IMR-90 (cell line): Measurements from ENCODE around the gene CNDP1. TPM values are rescaled to one million over a fixed set of nuclear protein-coding genes. Genes with fewer than 3 reads are reported as not detected.

Experiments used
- ATAC-seq: fragments of 200-7000 bp; cut with Tn5 transposase; 2 replicates; pipeline ENCODE4 v1.9.1; 2020; ENCODE audit warnings: low read depth, mild to moderate bottlenecking, moderate library complexity
- BruUV-seq: library from RNA; stranded (reverse); fragments of 400-500 nt; replicated peaks from 2 replicates; lab custom pipeline; 2021; lab: Mats Ljungman, UMichigan
- CTCF ChIA-PET: fragments of 300-600 bp; formaldehyde crosslinking; extraction: SDS; loops from one replicate; lab custom pipeline; 2021; ENCODE audit warnings: antibody characterized with exemption; lab: Yijun Ruan, JAX
- POLR2A ChIA-PET: fragments of 300-600 bp; sonication (Branson Sonifier 250); formaldehyde crosslinking; loops from one replicate; lab custom pipeline; 2022; ENCODE audit warnings: antibody characterized with exemption; ENCODE audit not compliant: unreplicated experiment; lab: Charles Lee
- DNase-seq: peaks from one replicate; pipeline ENCODE4 v3.0.0; 2013
- H2AFZ ChIP-seq: replicated peaks from 2 replicates; pipeline ENCODE3; 2013; ENCODE audit warnings: low read length, mild to moderate bottlenecking; ENCODE audit not compliant: poor library complexity
- H2AK5ac ChIP-seq: 2 replicates; pipeline ENCODE4 v1.6.1; 2013; ENCODE audit warnings: low read depth, low read length, inconsistent platforms
- H2AK9ac ChIP-seq: replicated peaks from 2 replicates; pipeline ENCODE3; 2013; ENCODE audit warnings: mild to moderate bottlenecking, low read depth, low read length, moderate library complexity; ENCODE audit not compliant: poor library complexity
- H2BK120ac ChIP-seq: 2 replicates; pipeline ENCODE4 v1.6.1; 2013; ENCODE audit warnings: low read depth, low read length, inconsistent platforms
- H2BK15ac ChIP-seq: 3 replicates; pipeline ENCODE4 v1.6.1; 2013; ENCODE audit warnings: low read depth, low read length, inconsistent platforms
- H2BK20ac ChIP-seq: 2 replicates; pipeline ENCODE4 v1.6.1; 2013; ENCODE audit warnings: low read depth, mild to moderate bottlenecking, inconsistent platforms, low read length, moderate library complexity
- H2BK5ac ChIP-seq: 2 replicates; pipeline ENCODE4 v1.6.1; 2013; ENCODE audit warnings: mild to moderate bottlenecking, low read depth, low read length, inconsistent platforms; ENCODE audit not compliant: poor library complexity, severe bottlenecking
- H3K14ac ChIP-seq: replicated peaks from 2 replicates; pipeline ENCODE4 v1.6.1; 2013; ENCODE audit warnings: low read depth, low read length, inconsistent platforms
- H3K18ac ChIP-seq: 2 replicates; pipeline ENCODE4 v1.6.1; 2013; ENCODE audit warnings: low read depth, low read length, control low read depth
- H3K23ac ChIP-seq: 2 replicates; pipeline ENCODE4 v1.6.1; 2013; ENCODE audit warnings: low read depth, low read length, inconsistent platforms
- H3K27ac ChIP-seq: 2 replicates; pipeline ENCODE4 v1.5.1; 2013; ENCODE audit warnings: mild to moderate bottlenecking, control low read depth, low read length; ENCODE audit not compliant: insufficient read depth
- H3K27me3 ChIP-seq: 2 replicates; pipeline ENCODE4 v1.6.1; 2013; ENCODE audit warnings: low read length; ENCODE audit not compliant: control insufficient read depth, insufficient read depth
- H3K36me3 ChIP-seq: 2 replicates; pipeline ENCODE4 v1.6.1; 2013; ENCODE audit warnings: low read length, mixed read lengths; ENCODE audit not compliant: control insufficient read depth, insufficient read depth
- H3K4ac ChIP-seq: 2 replicates; pipeline ENCODE4 v1.6.1; 2013; ENCODE audit warnings: low read depth, low read length, inconsistent platforms
- H3K4me1 ChIP-seq: 2 replicates; pipeline ENCODE4 v1.6.1; 2013; ENCODE audit warnings: low read length, mixed read lengths; ENCODE audit not compliant: control insufficient read depth, insufficient read depth
- H3K4me2 ChIP-seq: 2 replicates; pipeline ENCODE4 v1.6.1; 2013; ENCODE audit warnings: low read depth, mild to moderate bottlenecking, control low read depth, low read length, moderate library complexity
- H3K4me3 ChIP-seq: 2 replicates; pipeline ENCODE4 v1.5.1; 2013; ENCODE audit warnings: low read depth, mild to moderate bottlenecking, control low read depth, low read length, moderate library complexity; ENCODE audit not compliant: insufficient read depth
- H3K56ac ChIP-seq: 2 replicates; pipeline ENCODE4 v1.6.1; 2013; ENCODE audit warnings: low read length, inconsistent platforms; ENCODE audit not compliant: insufficient read depth; ENCODE audit errors: extremely low read depth
- H3K79me1 ChIP-seq, 2 experiments: 2 replicates each; pipeline ENCODE4 v1.6.1; 2013; ENCODE audit warnings: low read length in 2 of 2, inconsistent platforms in 1 of 2, low read depth in 1 of 2
- H3K9ac ChIP-seq: 2 replicates; pipeline ENCODE4 v1.6.1; 2013; ENCODE audit warnings: low read depth, low read length, control low read depth
- H3K9me1 ChIP-seq: 2 replicates; pipeline ENCODE4 v1.6.1; 2013; ENCODE audit warnings: low read length, inconsistent platforms; ENCODE audit not compliant: insufficient read depth
- H3K9me3 ChIP-seq: 2 replicates; pipeline ENCODE4 v1.6.1; 2013; ENCODE audit warnings: low read length; ENCODE audit not compliant: control insufficient read depth, insufficient read depth
- H4K20me1 ChIP-seq: 2 replicates; pipeline ENCODE4 v1.6.1; 2013; ENCODE audit warnings: low read length, inconsistent platforms; ENCODE audit not compliant: insufficient read depth
- H4K5ac ChIP-seq: 2 replicates; pipeline ENCODE4 v1.6.1; 2013; ENCODE audit warnings: mild to moderate bottlenecking, low read depth, low read length, control low read depth
- H4K8ac ChIP-seq, 2 experiments: 2 replicates each; pipeline ENCODE4 v1.6.1; 2013; ENCODE audit warnings: low read depth in 2 of 2, low read length in 2 of 2, control low read depth in 1 of 2, inconsistent platforms in 1 of 2
- H4K91ac ChIP-seq: 2 replicates; pipeline ENCODE4 v1.6.1; 2013; ENCODE audit warnings: low read depth, low read length, inconsistent platforms; ENCODE audit not compliant: insufficient read depth
- BHLHE40 ChIP-seq: fragments of 150-350 bp; IDR thresholded peaks from 2 replicates; pipeline ENCODE4 v1.6.1; 2016; ENCODE audit warnings: mild to moderate bottlenecking, low read depth, low read length
- CEBPB ChIP-seq: IDR thresholded peaks from 2 replicates; pipeline ENCODE4 v1.6.1; 2012; ENCODE audit warnings: low read depth, low read length, improper control_type of control experiment
- CHD1 ChIP-seq: IDR thresholded peaks from 2 replicates; pipeline ENCODE4 v1.6.1; 2012; ENCODE audit warnings: low read depth, low read length, improper control_type of control experiment
- ELK1 ChIP-seq: fragments of 150-350 bp; IDR thresholded peaks from 2 replicates; pipeline ENCODE4 v1.6.1; 2016; ENCODE audit warnings: low read depth, mild to moderate bottlenecking, low read length, moderate library complexity, borderline replicate concordance
- FOS ChIP-seq: fragments of 150-350 bp; IDR thresholded peaks from 2 replicates; pipeline ENCODE4 v1.6.1; 2016; ENCODE audit warnings: low read depth, low read length
- MAFK ChIP-seq: IDR thresholded peaks from 2 replicates; pipeline ENCODE4 v1.6.1; 2012; ENCODE audit warnings: low read depth, low read length, improper control_type of control experiment
- MAZ ChIP-seq: IDR thresholded peaks from 2 replicates; pipeline ENCODE4 v1.6.1; 2012; ENCODE audit warnings: low read depth, mild to moderate bottlenecking, low read length, improper control_type of control experiment, moderate library complexity, borderline replicate concordance
- MXI1 ChIP-seq: IDR thresholded peaks from 2 replicates; pipeline ENCODE4 v1.6.1; 2012; ENCODE audit warnings: low read depth, mild to moderate bottlenecking, low read length, moderate library complexity, borderline replicate concordance
- NFE2L2 ChIP-seq: fragments of 150-350 bp; IDR thresholded peaks from 2 replicates; pipeline ENCODE4 v1.6.1; 2016; ENCODE audit warnings: low read depth, mild to moderate bottlenecking, low read length
- POLR2A ChIP-seq: IDR thresholded peaks from 2 replicates; pipeline ENCODE4 v1.6.1; 2012; ENCODE audit warnings: mild to moderate bottlenecking, low read depth, low read length
- RCOR1 ChIP-seq: IDR thresholded peaks from 2 replicates; pipeline ENCODE4 v1.6.1; 2012; ENCODE audit warnings: mild to moderate bottlenecking, low read length, improper control_type of control experiment; ENCODE audit not compliant: insufficient replicate concordance
- RFX5 ChIP-seq: IDR thresholded peaks from 2 replicates; pipeline ENCODE4 v1.8.0; 2012; ENCODE audit warnings: low read depth, mild to moderate bottlenecking, low read length, moderate library complexity
- SMC3 ChIP-seq: fragments of 150-350 bp; IDR thresholded peaks from 2 replicates; pipeline ENCODE4 v1.6.1; 2016; ENCODE audit warnings: low read depth, mild to moderate bottlenecking, antibody characterized with exemption, low read length, moderate library complexity
- WGBS, 2 experiments: methylation state at CpG; one replicate each; pipeline versions ENCODE4 v1.1.5 to v1.1.7; 2013; ENCODE audit warnings: missing lambda C conversion rate in 2 of 2; ENCODE audit not compliant: insufficient read length in 1 of 2; ENCODE audit errors: extremely low coverage in 2 of 2; 5-methylcytosine and 5-hydroxymethylcytosine counted together
- dilution Hi-C: fragments of 300-500 bp; cut with HindIII; formaldehyde crosslinking; loops from one replicate; pipeline ENCODE4 v1.14.3; 2018; ENCODE audit warnings: low sequenced_read_pairs; ENCODE audit not compliant: unreplicated experiment
- in situ Hi-C: fragments of 300-500 bp; cut with MboI; formaldehyde crosslinking; loops from 3 replicates; pipeline ENCODE4 v1.14.3; 2019; ENCODE audit warnings: low sequenced_read_pairs, inconsistent platforms, mixed read lengths
- intact Hi-C: fragments of 100-400 bp; cut with micrococcal nuclease; formaldehyde crosslinking; loops from 2 replicates; pipeline ENCODE4 v1.10.0; 2022
- polyA plus RNA-seq, 3 experiments: library from polyadenylated mRNA; depleted of rRNA; stranded (reverse); fragments of >200 nt; gene quantifications; 2 replicates each; pipeline ENCODE4 v1.2.3, GENCODE V29; 2012; ENCODE audit warnings: low replicate concordance in 1 of 3
- total RNA-seq: library from RNA; depleted of rRNA; stranded (reverse); fragments of >200 nt; gene quantifications from 2 replicates; pipeline ENCODE4 v1.2.3, GENCODE V29; 2012

CNDP1 gene
- total and polyA plus RNA-seq, 2 of the 4 experiments (the other 2 are of a cell fraction): not detected

- TF ChIP-seq ELK1: no peak
These were observed 15.6 kb upstream of the CNDP1 start (continued) for GRCh38 chr18:74518456-74519295.

- H2BK20ac ChIP-seq: no peak overlapping the region
- no peak overlapping the region for H4K8ac ChIP-seq
- WGBS, 2 experiments: 97% methylated on average over 10 of the region's 18 CpGs; no CpG with 5 or more reads in 1 of the 2 experiments
- no peak overlapping the region for H3K4ac ChIP-seq
- no peak overlapping the region for H2AFZ ChIP-seq
- H3K27me3 ChIP-seq: no peaks in the 10 kb centered on the region
- intact Hi-C loops: no loop called here
- no peak overlapping the region for H4K91ac ChIP-seq
- in situ Hi-C loops: no loop called here
- H3K9me1 ChIP-seq: no peaks in the 10 kb centered on the region; the same call in 1 of the 2 replicates
- no peak overlapping the region for H2BK5ac ChIP-seq
- H3K4me3 ChIP-seq: no peak overlapping the region
- H3K9ac ChIP-seq: no peak overlapping the region
- no peak overlapping the region for H2BK15ac ChIP-seq
- dilution Hi-C loops: no loop called here
- no peak overlapping the region for H3K56ac ChIP-seq
- H2AK5ac ChIP-seq: no peak overlapping the region
- H3K18ac ChIP-seq: no peak overlapping the region
- ATAC-seq: no peak
- no peak overlapping the region for H3K23ac ChIP-seq
- no peaks in the 10 kb centered on the region for H3K9me3 ChIP-seq
- H3K79me1 ChIP-seq: no peaks in the 10 kb centered on the region
- ChIA-PET POLR2A (no interaction called here), CTCF (no interaction called here)
- H3K14ac ChIP-seq: no peak overlapping the region
- H2AK9ac ChIP-seq: no peak overlapping the region
- peaks cover 1% of the 10 kb centered on the region; the same call in 1 of the 2 replicates for H3K4me1 ChIP-seq
- no peak overlapping the region for H3K4me2 ChIP-seq
- no peak for DNase-seq
- BruUV-seq: no TSS peak
- H2BK120ac ChIP-seq: no peak overlapping the region
- H3K36me3 ChIP-seq: peaks cover 47% of the 10 kb centered on the region
- H4K20me1 ChIP-seq: no peaks in the 10 kb centered on the region
- H4K5ac ChIP-seq: no peak overlapping the region
- no peak overlapping the region for H3K27ac ChIP-seq
- TF ChIP-seq RFX5 (no peak), CHD1 (no peak), MAFK (no peak), SMC3 (no peak), MXI1 (no peak), ELK1 (no peak), NFE2L2 (no peak), BHLHE40 (no peak), RCOR1 (no peak), CEBPB (no peak), MAZ (no peak), FOS (no peak), POLR2A (no peak)
These were observed 14.8 kb upstream of the CNDP1 start for GRCh38 chr18:74519320-74520095.
